Breast epithelium (tissue), 3 donors: ENCODE results near the gene LRRC18.

Source experiments
- POLR2A ChIP-seq: fragments of 450-650 bp; IDR thresholded peaks from one replicate; pipeline ENCODE4 v1.6.1; 2016; ENCODE audit warnings: antibody characterized with exemption, mild to moderate bottlenecking, moderate library complexity
- TF ChIP-seq, protein P1 (sequence below), 3 donors: fragments of 450-650 bp; IDR thresholded peaks; one replicate each; pipeline ENCODE4 v1.5.1; 2016 to 2017; ENCODE audit warnings: antibody characterized with exemption in 3 of 3, mild to moderate bottlenecking in 3 of 3, moderate library complexity in 3 of 3

DNA sequence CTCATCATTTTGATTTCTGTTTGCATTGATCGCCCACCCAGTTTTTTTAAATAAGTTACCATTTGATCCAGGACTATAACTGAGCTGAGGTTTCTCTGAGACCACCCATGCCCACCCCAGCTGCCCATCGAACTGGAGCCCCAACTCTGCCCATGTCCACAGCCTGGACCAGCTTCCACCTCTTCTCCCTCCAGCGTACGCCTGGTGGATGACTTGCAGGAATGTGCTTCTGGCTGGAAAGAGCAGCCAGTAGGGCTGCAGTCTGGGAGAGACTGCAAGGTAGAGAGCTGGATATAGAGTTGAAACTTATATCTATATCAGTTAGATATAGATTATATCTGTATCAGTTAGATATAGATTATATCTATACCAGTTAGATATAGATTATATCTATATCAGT lies 25.8 kb upstream of the LRRC18 start:
- TF ChIP-seq, protein P1, sequence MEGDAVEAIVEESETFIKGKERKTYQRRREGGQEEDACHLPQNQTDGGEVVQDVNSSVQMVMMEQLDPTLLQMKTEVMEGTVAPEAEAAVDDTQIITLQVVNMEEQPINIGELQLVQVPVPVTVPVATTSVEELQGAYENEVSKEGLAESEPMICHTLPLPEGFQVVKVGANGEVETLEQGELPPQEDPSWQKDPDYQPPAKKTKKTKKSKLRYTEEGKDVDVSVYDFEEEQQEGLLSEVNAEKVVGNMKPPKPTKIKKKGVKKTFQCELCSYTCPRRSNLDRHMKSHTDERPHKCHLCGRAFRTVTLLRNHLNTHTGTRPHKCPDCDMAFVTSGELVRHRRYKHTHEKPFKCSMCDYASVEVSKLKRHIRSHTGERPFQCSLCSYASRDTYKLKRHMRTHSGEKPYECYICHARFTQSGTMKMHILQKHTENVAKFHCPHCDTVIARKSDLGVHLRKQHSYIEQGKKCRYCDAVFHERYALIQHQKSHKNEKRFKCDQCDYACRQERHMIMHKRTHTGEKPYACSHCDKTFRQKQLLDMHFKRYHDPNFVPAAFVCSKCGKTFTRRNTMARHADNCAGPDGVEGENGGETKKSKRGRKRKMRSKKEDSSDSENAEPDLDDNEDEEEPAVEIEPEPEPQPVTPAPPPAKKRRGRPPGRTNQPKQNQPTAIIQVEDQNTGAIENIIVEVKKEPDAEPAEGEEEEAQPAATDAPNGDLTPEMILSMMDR (IDR thresholded peaks at IDR 0.05) = no peak
- TF ChIP-seq POLR2A = no peak
